ENCODE results near the gene KCNQ1.

Gene KCNQ1

DNA sequence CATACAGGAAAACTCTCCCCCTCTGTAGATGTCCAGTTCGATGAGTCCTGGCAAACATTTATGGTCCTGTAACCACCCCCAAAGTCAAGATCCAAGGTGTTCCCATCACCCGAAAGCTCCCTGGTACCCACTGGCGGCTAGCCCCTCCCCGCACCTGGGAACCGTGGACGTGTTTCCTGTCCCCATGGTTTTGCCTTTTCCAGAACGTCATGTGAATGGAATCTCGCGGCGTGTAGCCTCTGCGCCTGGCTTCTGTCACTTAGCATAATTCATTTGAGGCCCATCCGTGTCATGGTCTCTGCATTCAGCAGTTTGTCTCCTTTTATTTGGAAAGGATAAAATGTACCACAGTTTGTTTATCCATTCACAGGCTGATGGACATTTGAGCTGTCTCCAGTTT, 106.3 kb downstream of the KCNQ1 start:
- H3K27me3 Mint-ChIP-seq: no peaks in the 10 kb centered on the region
- H3K36me3 Mint-ChIP-seq: peaks cover 15% of the 10 kb centered on the region
- DNase-seq (ENCODE audit: low spot score in 2 of 2): no peak
- no peak for ATAC-seq (ENCODE audit: low read depth)
- H3K4me1 Mint-ChIP-seq: peaks cover 25% of the 10 kb centered on the region
- H3K9me3 Mint-ChIP-seq: no peaks in the 10 kb centered on the region
- H3K27ac Mint-ChIP-seq: no peak overlapping the region
- no peak overlapping the region for H3K4me3 Mint-ChIP-seq

DNA sequence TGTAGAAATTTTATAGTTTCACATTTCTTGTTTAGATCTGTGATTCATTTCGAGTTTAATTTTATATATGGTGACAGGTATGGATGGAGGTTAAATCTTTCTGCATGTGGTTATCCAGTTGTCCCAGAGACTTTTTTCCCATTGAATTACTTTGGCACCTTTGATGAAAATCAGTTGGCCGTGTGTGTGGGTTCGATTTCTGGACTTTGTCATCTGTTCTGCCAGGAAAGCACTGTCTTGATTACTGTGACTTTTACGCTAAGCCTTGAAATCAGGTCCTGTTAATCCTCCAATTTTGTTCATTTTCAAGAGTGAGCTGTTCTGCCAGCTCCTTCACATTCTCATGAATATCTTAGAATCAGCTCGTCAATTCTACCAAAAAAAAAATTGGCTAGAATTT, 107.4 kb downstream of the KCNQ1 start:
- no peaks in the 10 kb centered on the region for H3K27me3 Mint-ChIP-seq
- H3K36me3 Mint-ChIP-seq: peaks cover 22% of the 10 kb centered on the region
- no peak for ATAC-seq (ENCODE audit: low read depth)
- no peak overlapping the region for H3K27ac Mint-ChIP-seq
- peaks cover 33% of the 10 kb centered on the region for H3K4me1 Mint-ChIP-seq
- H3K4me3 Mint-ChIP-seq: no peak overlapping the region
- H3K9me3 Mint-ChIP-seq: no peaks in the 10 kb centered on the region
- no peak for DNase-seq (ENCODE audit: low spot score in 2 of 2)

GRCh38 chr11:2553198-2553597, 108.4 kb downstream of the KCNQ1 start:
- no peak overlapping the region for H3K4me3 Mint-ChIP-seq

DNA sequence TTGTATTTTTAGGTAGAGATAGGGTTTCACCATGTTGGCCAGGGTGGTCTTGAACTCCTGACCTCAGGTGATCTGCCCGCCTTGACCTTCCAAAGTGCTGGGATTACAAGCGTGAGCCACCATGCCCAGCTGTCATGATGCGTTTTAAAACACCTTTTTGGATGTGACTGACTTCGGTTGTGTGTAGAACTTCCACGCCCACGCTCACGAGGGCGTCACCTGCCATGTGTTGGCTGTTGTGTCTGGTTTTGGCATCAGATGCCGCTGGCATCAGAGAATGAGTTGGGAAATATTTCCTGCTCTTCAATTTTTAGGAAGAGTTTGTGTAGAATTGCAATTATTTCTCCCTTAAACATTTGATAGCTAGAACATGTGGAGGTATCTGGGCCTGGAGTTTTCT, 109.1 kb downstream of the KCNQ1 start:
- H3K27me3 Mint-ChIP-seq: no peaks in the 10 kb centered on the region
- ATAC-seq (ENCODE audit: low read depth) (no peak), DNase-seq (ENCODE audit: low spot score in 2 of 2) (no peak)
- no peak overlapping the region for H3K4me3 Mint-ChIP-seq
- H3K9me3 Mint-ChIP-seq: no peaks in the 10 kb centered on the region
- H3K4me1 Mint-ChIP-seq: peaks cover 29% of the 10 kb centered on the region
- H3K27ac Mint-ChIP-seq: no peak overlapping the region
- peaks cover 22% of the 10 kb centered on the region for H3K36me3 Mint-ChIP-seq

More at GRCh38 chr11:2553198-2553597, 108.4 kb downstream of the KCNQ1 start:
- DNase-seq (ENCODE audit: low spot score in 2 of 2): no peak
- H3K4me1 Mint-ChIP-seq: peaks cover 29% of the 10 kb centered on the region
- H3K27ac Mint-ChIP-seq: no peak overlapping the region
- H3K9me3 Mint-ChIP-seq: no peaks in the 10 kb centered on the region
- ATAC-seq (ENCODE audit: low read depth): no peak
- H3K27me3 Mint-ChIP-seq: no peaks in the 10 kb centered on the region
- peaks cover 22% of the 10 kb centered on the region for H3K36me3 Mint-ChIP-seq

DNA sequence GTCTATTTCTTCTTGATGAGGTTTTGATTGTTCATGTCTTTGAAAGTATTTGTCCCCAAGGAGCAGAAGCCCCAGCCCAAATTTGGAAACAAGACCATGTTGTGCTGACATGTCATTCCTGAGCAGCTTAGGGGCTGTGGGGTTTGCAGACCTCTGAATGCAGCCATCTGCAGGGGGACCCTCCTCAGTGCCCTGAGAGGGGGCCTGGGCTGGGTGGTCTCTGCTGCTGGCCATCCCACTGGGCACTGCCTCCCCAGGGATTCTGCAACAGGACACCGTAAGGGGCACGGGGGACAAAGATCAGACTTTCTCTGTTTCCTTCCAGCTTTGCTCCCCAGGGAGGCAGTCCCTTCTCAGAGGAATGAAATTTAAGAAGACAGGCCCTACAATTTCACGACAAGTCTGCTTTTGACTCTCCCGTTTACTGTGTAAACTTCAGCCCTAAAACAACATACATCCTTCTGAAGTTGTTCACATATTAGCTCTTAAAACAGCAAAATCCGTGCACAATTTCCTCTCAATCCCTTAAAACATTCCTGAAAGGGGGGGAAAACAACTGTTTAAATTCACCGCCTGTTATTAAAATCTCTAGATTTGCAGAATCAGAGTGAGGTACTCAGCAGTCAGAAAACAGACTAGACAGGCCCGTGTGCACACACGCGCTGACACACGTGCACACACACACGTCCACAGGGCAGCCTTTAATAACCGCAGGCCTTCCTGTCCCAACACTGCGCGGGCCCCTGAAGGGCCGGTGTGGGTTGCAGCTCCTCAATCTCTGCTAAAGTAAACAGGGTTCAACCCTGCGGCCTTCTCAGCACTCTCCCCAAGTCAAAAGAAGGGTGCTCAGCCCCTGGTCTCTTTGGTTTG, 109.8 kb downstream of the KCNQ1 start:
- DNase-seq (ENCODE audit: low spot score in 2 of 2) (no peak), ATAC-seq (ENCODE audit: low read depth) (no peak)
- H3K27me3 Mint-ChIP-seq: no peaks in the 10 kb centered on the region
- H3K9me3 Mint-ChIP-seq: no peaks in the 10 kb centered on the region
- no peak overlapping the region for H3K27ac Mint-ChIP-seq
- H3K4me1 Mint-ChIP-seq: peaks cover 32% of the 10 kb centered on the region
- H3K4me3 Mint-ChIP-seq: peak overlapping the region; percentile 9
- H3K36me3 Mint-ChIP-seq: peaks cover 22% of the 10 kb centered on the region

GRCh38 chr11:2555336-2555735, 110.5 kb downstream of the KCNQ1 start:
- Mint-ChIP-seq H3K27ac (no peak overlapping the region), H3K36me3 (peaks cover 22% of the 10 kb centered on the region), H3K27me3 (no peaks in the 10 kb centered on the region), H3K4me1 (peaks cover 35% of the 10 kb centered on the region), H3K4me3 (no peak overlapping the region), H3K9me3 (no peaks in the 10 kb centered on the region)
- no peak for ATAC-seq (ENCODE audit: low read depth)
- no peak for DNase-seq (ENCODE audit: low spot score in 2 of 2)

DNA sequence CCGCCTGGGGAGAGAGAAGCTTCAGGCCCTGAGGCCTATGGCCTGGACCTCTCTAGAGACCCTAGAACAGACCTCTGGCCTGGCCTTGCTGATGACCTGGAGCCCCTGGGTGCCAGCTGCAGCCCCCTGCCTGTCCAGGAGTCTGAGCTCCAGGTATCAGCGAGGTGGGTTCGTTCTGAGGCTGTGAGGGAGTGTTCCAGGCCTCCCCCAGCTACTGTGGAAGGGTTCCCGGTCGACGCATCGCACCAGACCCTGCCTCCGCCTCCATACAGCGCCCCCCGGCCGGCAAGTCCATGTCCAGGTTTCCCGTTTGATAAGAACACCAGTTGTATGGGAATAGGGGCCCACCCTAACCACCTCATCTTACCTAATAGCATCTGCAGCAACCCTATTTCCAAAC, 111.1 kb downstream of the KCNQ1 start:
- peaks cover 33% of the 10 kb centered on the region for H3K4me1 Mint-ChIP-seq
- no peak for DNase-seq (ENCODE audit: low spot score in 2 of 2)
- ATAC-seq (ENCODE audit: low read depth): no peak
- H3K36me3 Mint-ChIP-seq: peaks cover 20% of the 10 kb centered on the region
- no peak overlapping the region for H3K4me3 Mint-ChIP-seq
- no peaks in the 10 kb centered on the region for H3K27me3 Mint-ChIP-seq
- H3K9me3 Mint-ChIP-seq: no peaks in the 10 kb centered on the region
- no peak overlapping the region for H3K27ac Mint-ChIP-seq

- no peak overlapping the region for H3K4me3 Mint-ChIP-seq
- H3K9me3 Mint-ChIP-seq: no peaks in the 10 kb centered on the region
- no peak overlapping the region for H3K27ac Mint-ChIP-seq
- H3K4me1 Mint-ChIP-seq: peaks cover 27% of the 10 kb centered on the region
- no peak for ATAC-seq (ENCODE audit: low read depth)
- peaks cover 9% of the 10 kb centered on the region for H3K36me3 Mint-ChIP-seq
- H3K27me3 Mint-ChIP-seq: no peaks in the 10 kb centered on the region
- DNase-seq (ENCODE audit: low spot score in 2 of 2): no peak
These were observed 112.6 kb downstream of the KCNQ1 start for GRCh38 chr11:2557381-2557780.

DNA sequence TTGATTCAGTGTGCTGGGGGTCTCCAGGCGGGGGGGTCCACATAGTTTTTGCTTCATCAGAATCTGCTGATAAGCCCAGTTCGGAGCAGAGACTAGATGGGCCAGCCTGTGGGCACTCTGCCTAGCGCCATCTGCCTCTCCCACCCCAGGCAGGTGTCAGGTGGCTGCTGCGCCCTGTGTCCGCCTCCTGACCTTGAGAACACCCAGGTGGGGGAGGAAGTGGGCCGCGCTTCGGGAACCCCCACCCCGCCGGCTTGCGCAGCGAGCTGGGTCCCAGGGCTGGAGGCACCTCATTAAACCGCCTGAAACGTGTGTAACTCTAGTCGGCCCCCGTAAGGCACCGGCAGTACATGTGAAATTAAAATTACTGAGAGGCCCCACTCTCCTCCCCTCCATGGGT, 113.6 kb downstream of the KCNQ1 start:
- no peak overlapping the region for H3K27ac Mint-ChIP-seq
- H3K4me1 Mint-ChIP-seq: peaks cover 23% of the 10 kb centered on the region
- peaks cover 7% of the 10 kb centered on the region for H3K36me3 Mint-ChIP-seq
- H3K27me3 Mint-ChIP-seq: no peaks in the 10 kb centered on the region
- ATAC-seq (ENCODE audit: low read depth) (no peak), DNase-seq (ENCODE audit: low spot score in 2 of 2) (no peak)
- H3K4me3 Mint-ChIP-seq: peak overlapping the region; percentile 5
- H3K9me3 Mint-ChIP-seq: no peaks in the 10 kb centered on the region

DNA sequence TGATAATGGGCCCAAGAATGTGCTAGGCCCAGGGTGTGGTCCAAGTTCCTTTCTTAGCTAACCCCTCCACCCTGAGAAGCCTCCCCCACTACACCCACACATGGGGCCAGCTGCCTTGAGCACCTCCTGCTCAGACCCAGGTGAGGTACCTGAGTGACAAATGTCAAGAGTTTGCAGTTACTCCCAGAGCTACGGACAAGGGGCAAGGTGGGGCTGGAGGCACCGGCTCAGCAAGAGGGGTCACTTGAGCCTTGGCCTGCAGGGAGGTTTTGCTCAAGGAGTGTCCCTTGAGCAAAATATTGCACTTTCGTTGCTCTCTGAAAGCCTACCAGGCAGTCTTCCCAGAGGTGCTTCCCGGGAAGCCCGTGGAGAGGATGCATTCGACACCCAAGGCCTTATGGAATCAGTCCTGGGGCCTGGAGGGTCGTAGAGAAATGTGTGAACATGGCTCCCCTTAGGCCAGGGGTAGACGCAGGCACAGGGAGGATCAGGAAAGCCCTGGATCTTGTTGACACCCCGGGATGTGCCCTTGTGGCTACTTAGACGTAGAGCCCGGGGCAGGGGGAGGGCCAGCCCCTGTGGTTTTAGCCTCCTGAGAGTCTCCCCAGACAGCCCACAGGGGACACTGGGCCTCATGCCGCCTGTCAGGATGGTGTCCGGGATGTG, 114.2 kb downstream of the KCNQ1 start:
- no peak for DNase-seq (ENCODE audit: low spot score in 2 of 2)
- peaks cover 7% of the 10 kb centered on the region for H3K36me3 Mint-ChIP-seq
- no peak for ATAC-seq (ENCODE audit: low read depth)
- H3K27ac Mint-ChIP-seq: no peak overlapping the region
- H3K4me3 Mint-ChIP-seq: peak overlapping the region; percentile 21
- no peaks in the 10 kb centered on the region for H3K9me3 Mint-ChIP-seq
- H3K4me1 Mint-ChIP-seq: peaks cover 24% of the 10 kb centered on the region
- H3K27me3 Mint-ChIP-seq: no peaks in the 10 kb centered on the region

DNA sequence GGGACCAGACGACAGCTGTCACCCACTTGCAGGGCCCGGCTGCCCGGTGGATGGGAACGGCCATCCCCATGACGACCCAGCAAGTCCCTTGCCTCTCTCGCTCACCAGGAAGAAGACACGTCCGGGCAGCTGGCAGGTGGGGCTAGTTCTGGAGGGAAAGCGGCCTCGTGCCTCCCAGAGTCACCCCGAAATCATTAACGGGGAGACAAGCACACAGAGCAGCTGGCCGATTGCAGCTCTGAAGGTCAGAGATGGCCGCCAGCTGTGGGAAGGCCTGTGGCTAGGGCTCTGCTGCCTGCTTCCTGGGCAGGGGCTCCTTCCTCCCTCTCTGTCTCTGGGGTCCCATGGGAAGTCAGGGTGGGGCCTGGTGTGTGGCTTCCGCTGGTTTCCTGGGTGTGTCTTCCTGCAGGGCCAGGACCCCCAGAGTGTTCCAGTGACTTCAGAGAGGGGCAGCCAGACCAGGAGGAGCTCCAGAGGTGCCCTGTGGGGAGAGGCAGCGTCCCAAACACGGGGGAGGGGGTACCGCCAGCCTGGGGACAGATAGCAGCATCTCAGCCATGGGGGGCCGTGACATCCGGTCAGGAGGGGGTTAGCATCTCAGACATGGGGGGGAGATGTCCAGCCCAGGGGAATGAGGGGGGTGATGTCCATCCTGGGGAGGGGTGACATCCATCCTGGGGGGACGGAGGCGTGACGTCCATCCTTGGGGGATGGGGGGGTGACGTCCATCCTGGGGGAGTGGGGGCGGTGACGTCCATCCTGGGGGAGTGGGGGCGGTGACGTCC, 114.9 kb downstream of the KCNQ1 start:
- H3K27me3 Mint-ChIP-seq: no peaks in the 10 kb centered on the region
- no peak overlapping the region for H3K4me3 Mint-ChIP-seq
- H3K27ac Mint-ChIP-seq: peak overlapping the region; percentile 67
- H3K4me1 Mint-ChIP-seq: peaks cover 24% of the 10 kb centered on the region
- peaks cover 7% of the 10 kb centered on the region for H3K36me3 Mint-ChIP-seq
- ATAC-seq (ENCODE audit: low read depth) (no peak), DNase-seq (ENCODE audit: low spot score in 2 of 2) (no peak)
- no peaks in the 10 kb centered on the region for H3K9me3 Mint-ChIP-seq

DNA sequence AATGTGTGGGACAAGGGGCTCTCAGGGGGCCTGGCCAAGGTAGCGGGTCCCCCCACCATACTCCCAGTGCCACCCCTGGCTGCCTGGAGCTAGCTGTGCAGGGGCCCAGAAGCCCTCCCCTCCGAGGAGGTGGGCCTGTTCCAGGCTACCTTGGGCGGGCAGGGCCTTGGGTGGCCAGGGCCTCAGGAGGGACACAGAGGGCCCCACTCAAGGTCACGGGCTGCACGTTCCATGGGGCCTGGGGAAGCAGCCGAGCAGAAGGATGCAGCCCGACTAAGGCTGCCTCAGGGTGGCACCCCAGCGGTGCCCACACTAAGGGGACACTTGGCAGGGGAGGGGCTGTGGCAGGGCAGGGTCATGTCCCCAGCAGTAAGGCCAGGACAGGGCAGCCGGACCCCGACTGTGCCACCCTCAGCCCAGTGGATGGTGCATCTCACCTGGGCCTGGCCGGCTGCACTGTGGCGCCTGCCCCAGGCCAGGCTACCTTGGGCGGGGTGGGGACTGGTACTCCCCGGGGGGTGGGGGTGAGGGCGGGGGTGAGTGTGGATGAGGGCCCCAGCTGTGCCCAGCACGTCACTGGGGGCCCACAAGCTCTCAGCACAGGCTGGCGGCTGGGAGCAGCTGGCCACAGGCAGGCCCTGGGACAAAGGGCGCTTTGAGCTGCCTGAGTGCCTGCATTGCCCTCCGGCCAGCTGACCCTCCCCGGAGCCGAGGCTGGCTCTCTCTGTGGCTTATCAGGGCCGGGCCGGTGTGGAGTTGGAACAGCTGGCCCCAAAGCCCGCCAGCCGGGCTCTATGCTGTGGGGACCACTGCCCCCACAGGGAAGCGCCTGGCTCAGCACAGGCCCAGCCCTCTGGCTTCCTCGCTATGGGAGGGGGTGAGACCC, 117.1 kb downstream of the KCNQ1 start:
- no peak for ATAC-seq (ENCODE audit: low read depth)
- H3K36me3 Mint-ChIP-seq: peaks cover 5% of the 10 kb centered on the region
- no peak for DNase-seq (ENCODE audit: low spot score in 2 of 2)
- H3K27me3 Mint-ChIP-seq: no peaks in the 10 kb centered on the region
- H3K4me1 Mint-ChIP-seq: peaks cover 19% of the 10 kb centered on the region
- no peaks in the 10 kb centered on the region for H3K9me3 Mint-ChIP-seq
- no peak overlapping the region for H3K4me3 Mint-ChIP-seq
- H3K27ac Mint-ChIP-seq: no peak overlapping the region

GRCh38 chr11:2562890-2563212, 118.0 kb downstream of the KCNQ1 start:
- ATAC-seq (ENCODE audit: low read depth) (no peak), DNase-seq (ENCODE audit: low spot score in 2 of 2) (no peak)
- peaks cover 3% of the 10 kb centered on the region for H3K36me3 Mint-ChIP-seq
- peaks cover 16% of the 10 kb centered on the region for H3K4me1 Mint-ChIP-seq
- no peak overlapping the region for H3K27ac Mint-ChIP-seq
- H3K4me3 Mint-ChIP-seq: no peak overlapping the region
- no peaks in the 10 kb centered on the region for H3K27me3 Mint-ChIP-seq
- H3K9me3 Mint-ChIP-seq: no peaks in the 10 kb centered on the region

Measured in memory B cell (primary cell).